GM19468 (cell line): ENCODE data around the gene AMN.

Source experiments
- ATAC-seq: cut with Tn5 transposase; IDR thresholded peaks from one replicate; pipeline ENCODE4 v1.9.1; 2021; ENCODE audit warnings: mild to moderate bottlenecking, moderate library complexity, moderate number of reproducible peaks; ENCODE audit not compliant: unreplicated experiment; ENCODE audit errors: extremely low read depth

AMN gene

DNA sequence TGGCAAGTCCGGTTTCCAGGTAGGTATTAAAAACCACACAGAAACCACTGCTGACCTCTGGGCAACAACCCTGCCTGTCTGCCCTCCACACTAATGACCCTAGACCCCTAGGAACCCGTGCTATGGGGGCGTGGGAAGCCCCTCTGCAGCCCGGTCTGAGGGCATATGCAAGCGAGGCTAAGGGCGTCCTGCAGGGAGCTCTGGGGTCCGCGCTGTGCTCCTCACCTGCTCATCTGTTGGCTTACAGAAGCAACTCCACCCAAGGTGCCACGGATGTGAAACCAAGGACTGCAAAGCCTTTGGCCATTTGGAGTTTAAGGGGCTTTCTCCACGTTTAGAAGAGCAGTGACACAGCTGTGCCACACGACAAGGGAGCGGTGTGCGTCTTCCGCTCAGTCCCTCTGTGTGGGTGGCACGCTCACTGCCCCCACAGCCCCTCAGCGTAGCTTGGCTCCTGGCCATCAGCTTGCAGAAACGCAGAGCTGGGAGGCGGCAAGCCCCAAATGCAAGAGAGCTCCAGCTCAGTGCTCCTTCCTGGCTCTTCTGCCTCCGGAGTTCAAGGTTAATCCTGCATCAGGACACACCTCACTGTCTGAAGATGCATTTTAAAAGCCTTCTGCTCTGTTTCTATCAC is 18.4 kb downstream of the AMN start:
- ATAC-seq = no peak

DNA sequence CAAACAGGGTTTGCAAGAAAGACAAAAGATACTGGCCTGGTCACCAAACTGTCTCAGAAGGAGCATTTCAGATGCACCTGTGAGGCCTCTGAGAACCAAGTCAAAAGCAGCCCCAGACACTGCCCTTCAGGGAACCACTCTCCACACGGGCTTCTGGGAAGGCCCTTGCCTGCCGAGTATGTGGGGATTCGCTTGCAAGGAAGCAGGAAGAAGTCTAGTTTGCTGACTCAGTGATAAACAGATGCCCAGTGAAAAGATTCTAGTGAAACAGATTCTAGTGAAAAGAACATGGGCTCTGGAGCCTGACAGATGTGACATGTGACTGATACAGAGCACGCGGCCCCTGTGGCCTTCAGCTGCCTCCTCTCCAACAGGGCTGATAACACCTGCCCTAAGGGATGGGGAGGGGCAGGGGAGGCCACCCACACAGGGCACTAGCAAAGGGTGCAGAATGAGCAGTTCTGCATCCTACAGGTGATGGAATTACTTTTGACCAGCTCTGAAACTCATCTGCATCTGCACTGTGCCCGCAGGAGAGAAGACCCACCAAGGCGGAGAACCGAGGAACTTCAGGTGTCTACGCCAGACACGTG is 19.1 kb downstream of the AMN start:
- no peak for ATAC-seq

DNA sequence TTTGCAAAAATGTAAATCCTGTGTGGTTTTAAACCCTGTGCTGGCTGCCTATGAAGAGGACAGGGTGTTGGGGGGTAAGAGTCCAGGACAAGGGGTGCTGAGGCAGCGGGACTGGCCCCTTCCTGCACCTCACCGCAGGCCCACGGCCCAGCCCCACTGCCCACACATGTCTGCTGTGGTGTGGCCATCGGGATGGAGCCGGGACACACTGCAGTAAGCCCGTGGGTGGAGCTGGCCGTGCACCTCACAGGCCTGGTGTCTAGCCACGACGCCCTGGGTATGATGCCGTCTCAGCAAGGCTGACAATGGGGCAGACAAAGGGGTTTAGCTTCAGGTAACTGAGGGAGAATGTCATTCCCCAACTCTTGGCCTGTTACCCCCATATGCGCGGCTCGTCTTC is 19.6 kb downstream of the AMN start:
- no peak for ATAC-seq

DNA sequence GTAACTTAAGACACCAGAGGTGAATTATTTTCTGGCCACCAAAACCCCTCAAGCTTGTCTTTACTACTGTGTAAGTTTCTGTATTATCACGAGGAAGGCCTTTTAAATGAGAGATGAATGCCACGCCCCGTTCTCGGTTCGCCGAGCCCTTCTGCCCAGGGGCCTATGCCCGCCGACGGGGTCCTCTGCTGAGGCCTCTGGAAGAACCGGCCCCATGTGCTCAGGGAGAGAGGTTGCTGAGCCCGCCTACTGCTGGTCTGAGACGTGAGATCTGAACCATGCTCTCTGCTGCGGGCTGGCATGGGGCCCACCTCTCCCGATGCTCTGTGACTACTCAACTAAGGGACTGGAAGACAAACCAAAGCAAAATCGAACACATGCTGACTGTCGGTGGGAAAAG is 21.0 kb downstream of the AMN start:
- ATAC-seq = no peak

DNA sequence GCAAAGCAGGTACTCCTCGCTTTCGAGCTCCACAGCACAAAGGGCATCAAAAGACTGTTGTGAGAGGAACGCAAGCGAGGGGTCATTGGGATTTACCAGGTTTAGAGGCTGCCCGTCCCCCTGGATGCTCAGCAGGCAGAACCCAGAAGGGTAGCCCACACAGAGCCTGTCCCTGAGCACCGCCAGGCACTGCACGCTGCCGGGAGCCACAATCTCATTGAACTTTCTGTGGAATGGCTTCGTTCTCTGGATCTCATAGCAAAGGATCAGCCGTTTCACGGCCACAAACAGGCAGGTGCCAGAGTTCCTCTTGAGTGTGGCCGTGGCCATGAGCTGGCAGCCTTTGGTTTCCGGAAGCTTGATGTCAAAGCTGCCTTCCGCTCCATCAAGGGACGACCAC is 21.5 kb downstream of the AMN start:
- no peak for ATAC-seq

DNA sequence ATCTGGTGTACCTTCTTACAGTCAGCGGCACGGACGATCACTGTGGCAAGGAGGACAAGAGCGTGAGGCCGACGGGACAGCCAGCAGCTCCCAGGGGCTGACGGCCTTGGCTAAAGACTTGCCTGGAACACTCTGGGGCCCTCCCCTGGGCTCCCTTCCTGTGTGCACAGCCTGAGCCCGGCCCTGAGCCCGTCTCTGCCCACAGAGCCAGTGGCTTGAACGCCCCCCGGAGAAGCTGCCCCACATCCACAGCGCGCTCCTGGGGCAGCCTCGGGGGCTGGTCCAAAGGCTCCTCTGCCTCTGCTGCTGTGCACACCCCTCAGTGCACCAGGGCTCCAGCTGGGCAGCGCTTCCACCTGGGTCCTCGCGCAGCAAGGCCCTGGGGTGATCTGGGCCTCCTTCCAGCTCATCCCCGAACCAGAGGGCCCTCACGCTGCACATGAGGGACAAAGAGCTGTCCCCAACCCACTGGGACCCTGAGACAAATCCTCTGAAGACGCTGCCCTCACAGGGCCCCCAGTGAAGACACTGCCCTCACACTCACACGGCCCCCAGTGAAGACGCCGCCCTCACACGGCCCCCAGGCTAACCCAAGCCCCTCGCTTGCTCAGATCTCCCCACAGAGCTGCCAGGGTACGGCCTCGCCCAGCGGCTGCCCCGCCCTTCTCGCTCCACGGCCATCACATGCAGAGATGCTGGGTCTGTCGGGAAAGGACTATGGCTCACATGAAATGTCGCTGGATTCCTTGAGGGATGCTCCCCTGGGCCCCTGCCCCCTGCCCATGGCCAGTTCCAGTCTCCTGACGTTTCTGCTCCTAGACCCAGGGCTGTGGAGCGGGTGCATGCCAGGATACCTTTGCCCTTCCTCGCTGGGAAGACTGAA is 22.2 kb downstream of the AMN start:
- ATAC-seq = no peak

DNA sequence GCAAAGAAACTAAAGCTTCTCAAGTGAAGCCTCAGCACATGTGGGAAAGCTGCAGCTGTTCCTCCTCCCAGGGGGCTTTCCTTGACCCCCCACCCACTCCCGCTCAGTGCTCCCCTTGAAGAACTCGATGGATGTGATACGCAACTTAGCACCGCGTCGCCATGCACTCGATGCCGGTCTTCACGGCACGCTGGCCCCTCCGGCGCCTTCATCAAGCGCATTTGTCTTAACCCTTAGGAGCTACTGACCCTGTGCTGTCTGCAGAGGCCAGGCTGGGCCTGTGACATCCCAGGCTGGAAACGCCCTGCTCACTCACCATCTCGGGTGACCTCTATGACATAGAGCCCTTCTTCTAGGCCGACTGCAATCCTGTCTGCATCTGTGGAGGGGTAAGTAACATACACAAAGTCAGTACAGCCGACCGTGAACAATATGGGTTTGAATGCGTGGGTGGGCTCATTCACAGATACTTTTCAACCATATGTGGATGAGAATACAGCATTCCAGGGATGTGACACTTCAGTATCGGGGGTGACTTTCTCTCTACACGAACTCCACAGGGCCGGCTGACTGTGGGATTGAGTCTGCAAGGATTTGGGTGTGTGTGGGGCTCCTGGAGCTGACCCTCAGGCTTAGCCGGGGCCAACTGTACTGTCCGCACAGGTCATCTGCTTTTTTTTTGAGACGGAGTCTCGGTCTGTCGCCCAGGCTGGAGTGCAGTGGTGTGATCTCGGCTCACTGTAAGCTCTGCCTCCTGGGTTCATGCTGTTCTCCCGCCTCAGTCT is 23.1 kb downstream of the AMN start:
- ATAC-seq = no peak

DNA sequence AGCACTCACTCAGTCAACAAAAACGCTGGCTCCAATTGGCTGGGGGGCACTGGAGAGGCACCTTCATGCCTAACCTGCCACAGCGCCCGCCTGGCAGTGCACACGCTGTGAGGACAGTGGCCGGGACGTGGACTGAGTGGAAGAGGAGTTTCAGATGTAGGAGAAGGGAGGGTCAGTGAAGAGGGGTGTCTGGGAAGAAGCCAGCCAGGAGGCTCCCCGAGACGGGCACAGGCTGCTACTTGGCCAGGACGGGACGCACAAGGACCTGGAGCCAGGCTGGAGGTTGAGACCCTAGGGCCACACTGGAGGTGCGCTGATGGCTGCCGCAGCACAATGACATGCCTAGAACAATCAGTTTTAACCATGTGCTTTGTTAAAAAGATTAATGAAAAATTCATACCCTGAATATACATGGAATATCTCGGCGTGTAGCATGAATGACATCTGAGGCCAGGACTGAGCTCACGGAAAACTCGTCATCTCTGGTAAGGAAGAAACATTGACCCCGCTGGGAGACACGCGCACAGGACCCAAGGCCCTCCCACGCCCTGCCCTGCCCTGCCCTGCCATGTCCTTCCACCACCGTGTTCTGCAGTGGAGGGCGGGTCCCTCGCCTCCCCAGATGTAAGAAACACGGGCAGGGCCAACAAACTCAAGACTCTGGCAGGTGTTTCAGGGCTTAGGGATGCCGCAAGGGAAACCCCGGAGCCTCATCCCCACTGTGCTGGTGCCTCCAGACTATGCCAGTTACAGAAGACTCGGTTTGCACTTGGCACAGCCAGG is 25.0 kb downstream of the AMN start:
- ATAC-seq = no peak

DNA sequence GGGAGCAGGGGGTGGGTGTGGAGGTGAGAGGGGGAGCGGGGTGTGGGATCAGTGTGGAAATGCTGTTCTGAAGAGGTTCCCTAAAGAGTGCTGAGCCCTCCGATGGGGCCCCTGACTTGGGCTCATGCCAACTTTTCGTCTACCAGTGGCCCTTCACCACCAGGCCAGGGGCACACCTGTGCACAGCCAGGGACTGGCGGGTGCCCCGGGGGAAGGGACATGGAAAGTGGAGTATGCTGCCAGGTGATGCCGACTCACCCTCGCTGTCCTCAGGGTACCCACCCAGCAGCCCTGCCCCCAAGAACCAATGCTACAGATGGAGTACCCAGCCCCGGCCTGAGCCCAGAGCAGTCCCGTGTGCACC is 26.2 kb downstream of the AMN start:
- ATAC-seq = no peak

DNA sequence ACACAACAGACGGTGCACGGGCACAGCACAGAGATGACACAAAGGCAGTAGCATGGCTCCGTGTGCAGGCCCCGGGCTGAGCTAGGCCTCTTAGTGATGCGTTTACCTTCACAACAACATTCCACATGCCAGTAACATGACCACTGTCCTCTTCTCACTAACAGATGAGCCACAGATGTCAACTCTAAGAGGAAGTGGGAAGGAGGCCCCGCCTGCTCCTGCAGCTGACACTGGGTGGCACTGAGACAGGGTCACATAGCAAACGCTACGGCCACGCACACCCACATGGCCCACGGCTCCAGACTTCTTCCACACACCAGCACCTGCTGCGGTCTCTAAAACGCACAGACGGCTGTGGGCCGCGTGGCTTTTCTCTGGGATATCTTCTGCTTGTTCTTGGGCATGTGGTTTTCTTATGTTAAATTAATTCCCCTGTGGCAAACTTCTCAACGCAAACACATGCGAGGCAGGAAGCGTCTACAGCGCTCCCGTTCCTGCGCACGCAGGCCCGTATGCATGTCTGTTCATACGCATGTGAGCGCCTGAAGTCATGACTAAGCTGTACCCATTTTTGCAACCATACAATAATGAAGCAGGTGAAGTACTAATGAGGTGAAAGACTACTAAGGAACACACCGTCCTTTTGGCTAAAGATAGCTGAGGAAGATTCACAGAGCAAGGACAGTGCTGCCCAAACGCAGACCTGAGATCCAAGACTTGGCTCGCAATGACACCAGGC is 26.8 kb downstream of the AMN start:
- no peak for ATAC-seq

DNA sequence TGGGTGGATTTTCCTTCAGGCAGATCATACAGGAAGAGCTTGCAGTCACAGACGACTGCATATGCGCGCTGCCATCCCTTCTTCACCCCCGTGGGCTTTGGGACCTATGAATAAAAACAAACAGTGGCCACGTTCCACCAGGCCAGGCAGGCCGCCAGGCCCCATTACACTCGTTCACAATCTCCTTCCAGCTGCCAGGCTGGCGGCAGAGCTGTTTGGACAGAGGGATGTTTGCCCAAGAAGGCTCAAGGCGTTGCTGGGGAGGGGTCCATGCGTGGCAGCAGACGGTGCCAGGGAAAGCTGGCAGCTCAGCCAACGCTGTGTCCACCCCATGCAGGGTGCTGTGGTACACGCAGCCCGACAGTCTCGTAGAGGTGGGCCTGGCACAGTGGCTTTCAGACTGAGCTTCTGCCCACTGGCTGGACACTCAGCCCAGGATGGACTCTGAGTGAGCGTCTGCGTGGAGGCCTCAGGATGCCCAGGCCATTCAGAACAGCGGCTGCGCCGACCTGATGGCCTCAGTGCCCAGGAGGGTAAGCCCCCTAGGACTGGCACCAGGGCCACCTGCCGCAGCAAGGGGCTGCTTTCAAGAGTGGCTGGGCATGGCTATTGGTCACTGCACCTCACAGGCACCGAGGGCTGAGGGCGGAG is 27.5 kb downstream of the AMN start:
- no peak for ATAC-seq

DNA sequence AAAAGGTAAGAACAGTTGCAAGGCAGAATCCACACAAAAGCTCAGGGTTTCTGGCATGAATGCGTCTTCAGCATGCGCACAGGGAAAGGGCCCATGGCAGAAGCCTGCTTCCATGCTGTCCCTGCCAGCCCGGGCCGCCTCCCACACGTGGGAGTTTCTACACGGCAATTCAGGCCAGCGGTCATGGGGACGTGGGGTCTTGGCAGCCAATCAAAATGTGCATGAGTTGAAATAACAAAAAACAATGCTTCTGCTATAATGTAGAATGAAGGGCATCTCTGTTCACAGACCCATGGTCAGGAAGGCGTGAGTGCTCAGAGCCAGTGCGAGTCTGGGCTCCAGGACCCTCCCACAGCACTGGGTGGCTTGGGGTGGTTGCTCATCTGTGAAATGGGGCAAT is 28.6 kb downstream of the AMN start:
- no peak for ATAC-seq

DNA sequence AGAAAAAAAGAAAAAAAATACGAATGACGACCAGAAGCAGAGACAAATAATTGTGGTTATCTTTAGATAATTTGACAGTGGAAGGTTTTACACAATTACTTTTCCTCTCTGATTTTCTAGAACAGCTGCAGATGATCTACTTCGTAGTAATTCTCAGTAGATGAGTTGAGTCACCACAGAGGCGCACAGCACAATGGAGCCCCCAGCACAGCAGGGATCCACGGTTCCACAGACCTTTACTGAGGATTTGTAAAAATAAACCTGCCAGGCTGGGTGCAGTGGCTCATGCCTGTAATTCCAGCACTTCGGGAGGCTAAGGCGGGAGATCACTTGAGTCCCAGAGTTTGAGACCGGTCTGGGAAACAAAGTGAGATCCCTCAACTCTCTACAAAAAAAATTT is 29.3 kb downstream of the AMN start:
- ATAC-seq = no peak

DNA sequence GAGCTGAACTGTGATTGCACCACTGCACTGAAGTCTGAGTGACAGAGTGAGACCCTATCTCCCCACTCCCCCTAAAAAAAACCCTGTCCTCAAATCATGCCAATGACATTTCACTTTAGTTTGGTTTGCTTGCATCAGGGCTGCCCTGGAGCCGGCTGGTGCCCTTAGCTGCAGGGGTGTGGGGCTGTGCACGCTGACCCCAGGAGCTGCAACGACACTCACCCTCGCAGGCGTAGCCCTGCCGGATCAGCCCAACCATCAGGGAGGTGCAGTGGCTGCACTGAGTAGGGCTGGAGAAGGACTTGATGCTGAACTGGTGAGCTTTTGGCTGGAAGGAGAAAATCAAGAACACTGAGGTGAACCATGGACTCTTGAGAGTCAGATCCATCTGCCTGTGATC is 29.8 kb downstream of the AMN start:
- ATAC-seq = no peak

DNA sequence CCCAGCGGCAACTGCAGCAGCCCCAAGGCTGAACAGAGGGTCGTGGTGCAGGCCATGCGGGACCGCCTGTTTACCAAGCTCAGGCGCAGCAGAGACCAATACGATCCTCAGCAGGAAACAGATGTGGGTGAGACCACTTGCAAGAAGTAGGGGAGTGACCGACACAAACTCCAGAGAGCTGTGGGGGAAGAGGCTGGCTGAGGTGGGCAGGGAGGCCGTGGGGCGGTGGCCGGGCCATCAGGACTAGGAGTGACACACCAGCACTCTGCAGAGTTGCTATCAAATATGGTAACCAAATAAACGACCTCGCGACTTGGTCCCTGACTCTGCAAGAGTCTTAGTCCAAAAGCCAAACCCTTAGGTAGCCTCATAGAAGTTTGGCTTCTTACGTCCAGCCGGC is 30.6 kb downstream of the AMN start:
- no peak for ATAC-seq

DNA sequence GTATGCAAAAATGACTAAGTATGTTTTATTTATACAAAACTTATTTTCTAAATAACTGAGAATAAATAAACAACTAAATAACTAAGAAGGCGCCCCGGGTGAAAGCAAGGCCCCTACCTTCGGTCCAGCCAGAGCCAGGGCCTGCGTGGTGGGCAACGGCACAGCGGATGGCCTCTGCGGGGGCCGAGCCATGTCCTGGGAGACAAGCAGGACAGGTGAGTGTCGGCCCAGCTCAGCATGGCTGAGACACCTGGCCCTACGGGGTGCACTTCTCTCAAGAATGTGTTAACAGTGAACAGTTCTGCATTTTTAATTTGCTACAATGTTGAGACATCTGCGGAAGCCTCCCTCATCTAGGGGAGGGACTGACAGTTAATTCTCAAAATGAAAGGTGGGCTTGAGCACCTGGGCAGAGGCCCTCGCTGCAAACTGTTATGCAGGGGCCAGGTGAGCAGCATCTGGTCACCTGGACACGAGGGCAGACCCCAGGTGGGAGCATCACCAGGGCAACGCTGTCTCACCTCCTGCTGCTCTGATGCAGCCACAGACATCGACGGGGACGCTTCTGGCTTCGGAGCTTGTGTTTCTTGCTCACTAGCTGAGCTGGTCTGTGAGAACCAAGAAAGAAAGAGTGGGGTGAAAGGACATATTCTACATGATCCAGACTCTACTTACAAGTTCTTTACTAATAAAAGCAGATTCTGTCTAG is 31.8 kb downstream of the AMN start:
- ATAC-seq = no peak

DNA sequence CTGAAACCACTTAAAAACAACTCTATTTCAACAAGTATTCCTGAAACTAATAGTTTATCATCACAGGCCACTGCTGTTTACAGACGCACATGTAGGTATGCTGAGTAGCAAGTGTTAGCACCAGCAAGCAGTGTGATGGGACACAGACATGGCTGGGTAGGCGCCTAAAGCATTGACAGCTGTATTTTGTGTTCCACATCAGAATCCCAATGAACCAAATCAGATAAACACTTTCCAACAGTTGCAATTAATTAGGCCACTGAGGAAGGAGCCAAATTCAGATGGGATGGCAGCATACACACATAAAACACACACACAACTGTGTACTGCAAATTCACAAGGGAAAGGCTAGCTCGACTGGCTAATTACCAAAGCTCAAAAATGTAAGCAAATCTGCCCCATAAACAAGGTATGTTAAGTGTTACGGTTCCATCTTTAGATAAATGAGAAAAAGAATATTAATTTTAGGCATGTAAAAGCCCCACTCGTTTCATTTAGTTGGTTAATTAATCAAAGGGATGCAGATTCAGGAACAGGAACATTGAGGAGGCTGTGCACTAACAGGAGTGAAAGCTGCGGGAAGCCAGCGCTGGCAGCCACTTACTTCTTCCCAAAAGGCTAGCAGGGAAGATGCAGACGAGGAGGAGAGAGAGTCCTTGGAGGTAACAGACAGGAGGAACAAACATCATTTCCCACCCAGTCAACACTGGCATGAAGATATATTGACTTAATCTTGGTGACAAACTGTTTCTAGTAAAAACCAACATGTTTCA is 33.4 kb downstream of the AMN start:
- ATAC-seq = no peak

DNA sequence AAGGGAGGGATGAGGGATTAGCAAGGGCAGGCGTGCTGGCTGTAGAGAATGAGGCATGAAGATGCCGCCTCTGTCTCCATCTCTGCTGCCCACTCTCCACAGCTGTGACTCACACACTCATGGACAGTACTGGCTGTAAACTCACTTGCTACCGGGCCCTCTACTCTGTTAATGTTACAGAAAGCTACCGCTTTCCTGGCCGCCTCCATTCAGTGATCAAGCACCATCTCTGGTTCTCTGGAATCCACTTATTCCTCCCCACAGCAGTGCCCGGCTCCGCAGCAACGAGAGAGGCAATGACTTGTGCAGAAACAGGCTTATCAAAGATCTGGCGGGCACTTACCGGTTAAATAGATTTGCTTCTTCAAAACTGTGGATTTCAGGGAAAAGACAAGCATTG is 34.8 kb downstream of the AMN start:
- ATAC-seq = no peak
